ENCODE measurements around the gene LMNTD2.

GRCh38 chr11:574632-575312 is 14.2 kb upstream of the LMNTD2 start:
- TF ChIP-seq CTCF (IDR thresholded peaks at IDR 0.05) (no peak), ZFX (IDR thresholded peaks at IDR 0.05; ENCODE audit: borderline replicate concordance) (no peak)
